Activated T-helper 1 cell treated with anti-CD3 and anti-CD28 coated beads, Interleukin-12 subunit alpha, Interleukin-12 subunit beta, Interleukin-2, Interleukin-4 antibody, amounts not matched to agents 30 ng/mL and 10 ng/mL and 1 ng/mL, durations not matched to agents 14 hours and 24 hours and 36 hours (primary cell): ENCODE measurements around the gene PHYKPL. TPM values are rescaled to one million over a fixed set of nuclear protein-coding genes. Genes with fewer than 3 reads are reported as not detected.

ENCODE experiments used
- DNase-seq: peaks from one replicate; pipeline ENCODE4 v3.0.0; 2021; ENCODE audit warnings: low spot score
- H3K27ac Mint-ChIP-seq: one replicate; pipeline ENCODE4 v1.8.0; 2021; ENCODE audit warnings: mild to moderate bottlenecking, mixed read lengths
- H3K27me3 Mint-ChIP-seq: one replicate; pipeline ENCODE4 v1.8.0; 2022; ENCODE audit warnings: mild to moderate bottlenecking, moderate library complexity, mixed read lengths; ENCODE audit not compliant: insufficient read depth
- H3K36me3 Mint-ChIP-seq: one replicate; pipeline ENCODE4 v1.8.0; 2021; ENCODE audit warnings: low read depth, mixed read lengths
- H3K4me1 Mint-ChIP-seq: one replicate; pipeline ENCODE4 v1.8.0; 2021; ENCODE audit warnings: low read depth, mixed read lengths
- H3K4me3 Mint-ChIP-seq: one replicate; pipeline ENCODE4 v1.8.0; 2021; ENCODE audit warnings: mild to moderate bottlenecking, moderate library complexity, mixed read lengths
- H3K9me3 Mint-ChIP-seq: one replicate; pipeline ENCODE4 v1.8.0; 2021; ENCODE audit warnings: mixed read lengths
- intact Hi-C: fragments of 100-400 bp; cut with micrococcal nuclease; formaldehyde crosslinking; loops from one replicate; pipeline ENCODE4 v1.15.1; 2024
- total RNA-seq: library from RNA; stranded (reverse); gene quantifications from 2 replicates; pipeline ENCODE4 v1.2.3, GENCODE V29; 2022

PHYKPL gene
- total RNA-seq, 1 donor from 2014 or later: 84.4 TPM

- peak overlapping the region; percentile 20 for H3K27ac Mint-ChIP-seq
Measured at GRCh38 chr5:178223828-178224335, 8.7 kb downstream of the PHYKPL start.

GRCh38 chr5:178223196-178223773 lies 9.3 kb downstream of the PHYKPL start:
- intact Hi-C loops: no loop called here
- Mint-ChIP-seq H3K27me3 (no peaks in the 10 kb centered on the region), H3K27ac (peak overlapping the region; percentile 67), H3K9me3 (no peaks in the 10 kb centered on the region), H3K4me3 (no peak overlapping the region), H3K4me1 (peaks cover 40% of the 10 kb centered on the region), H3K36me3 (peaks cover 57% of the 10 kb centered on the region)
- DNase-seq: no peak

More at GRCh38 chr5:178223828-178224335, 8.7 kb downstream of the PHYKPL start:
- H3K4me3 Mint-ChIP-seq: no peak overlapping the region
- intact Hi-C loops: no loop called here
- no peak for DNase-seq
- peaks cover 40% of the 10 kb centered on the region for H3K4me1 Mint-ChIP-seq
- H3K9me3 Mint-ChIP-seq: no peaks in the 10 kb centered on the region
- H3K36me3 Mint-ChIP-seq: peaks cover 54% of the 10 kb centered on the region
- no peaks in the 10 kb centered on the region for H3K27me3 Mint-ChIP-seq

- H3K27ac Mint-ChIP-seq: no peak overlapping the region
- H3K4me1 Mint-ChIP-seq: peaks cover 30% of the 10 kb centered on the region
- H3K27me3 Mint-ChIP-seq: no peaks in the 10 kb centered on the region
Measured at GRCh38 chr5:178222292-178222691, 10.3 kb downstream of the PHYKPL start.

GRCh38 chr5:178221853-178222252 lies 10.7 kb downstream of the PHYKPL start:
- no peak overlapping the region for H3K4me3 Mint-ChIP-seq
- H3K9me3 Mint-ChIP-seq: no peaks in the 10 kb centered on the region
- H3K4me1 Mint-ChIP-seq: peaks cover 26% of the 10 kb centered on the region
- peaks cover 45% of the 10 kb centered on the region for H3K36me3 Mint-ChIP-seq
- intact Hi-C loops: no loop called here
- peak overlapping the region; percentile 79 for H3K27ac Mint-ChIP-seq
- no peak for DNase-seq
- no peaks in the 10 kb centered on the region for H3K27me3 Mint-ChIP-seq

More at GRCh38 chr5:178222292-178222691, 10.3 kb downstream of the PHYKPL start:
- no peak for DNase-seq
- H3K36me3 Mint-ChIP-seq: peaks cover 49% of the 10 kb centered on the region
- H3K9me3 Mint-ChIP-seq: no peaks in the 10 kb centered on the region
- H3K4me3 Mint-ChIP-seq: no peak overlapping the region
- intact Hi-C loops: no loop called here

GRCh38 chr5:178221282-178221681 lies 11.3 kb downstream of the PHYKPL start:
- intact Hi-C loops: no loop called here
- Mint-ChIP-seq H3K9me3 (no peaks in the 10 kb centered on the region), H3K27ac (peak overlapping the region; percentile 79), H3K4me1 (peaks cover 25% of the 10 kb centered on the region), H3K36me3 (peaks cover 45% of the 10 kb centered on the region), H3K4me3 (no peak overlapping the region), H3K27me3 (no peaks in the 10 kb centered on the region)
- DNase-seq: no peak

- no peak for DNase-seq
- intact Hi-C loops: no loop called here
- H3K4me3 Mint-ChIP-seq: no peak overlapping the region
- peaks cover 43% of the 10 kb centered on the region for H3K36me3 Mint-ChIP-seq
- peaks cover 32% of the 10 kb centered on the region for H3K4me1 Mint-ChIP-seq
- H3K9me3 Mint-ChIP-seq: no peaks in the 10 kb centered on the region
- no peak overlapping the region for H3K27ac Mint-ChIP-seq
- H3K27me3 Mint-ChIP-seq: no peaks in the 10 kb centered on the region
Measured at GRCh38 chr5:178218827-178219226, 13.8 kb downstream of the PHYKPL start.

- Mint-ChIP-seq H3K9me3 (no peaks in the 10 kb centered on the region), H3K4me1 (peaks cover 37% of the 10 kb centered on the region), H3K36me3 (peaks cover 42% of the 10 kb centered on the region), H3K27ac (no peak overlapping the region), H3K4me3 (no peak overlapping the region), H3K27me3 (no peaks in the 10 kb centered on the region)
- no peak for DNase-seq
- intact Hi-C loops: no loop called here
Measured at GRCh38 chr5:178218237-178218776, 14.3 kb downstream of the PHYKPL start.

GRCh38 chr5:178216779-178217178 lies 15.8 kb downstream of the PHYKPL start:
- Mint-ChIP-seq H3K36me3 (peaks cover 50% of the 10 kb centered on the region), H3K9me3 (no peaks in the 10 kb centered on the region), H3K4me3 (no peak overlapping the region), H3K27me3 (no peaks in the 10 kb centered on the region), H3K27ac (no peak overlapping the region), H3K4me1 (peaks cover 34% of the 10 kb centered on the region)
- DNase-seq: no peak
- intact Hi-C loops: no loop called here

GRCh38 chr5:178216088-178216534 lies 16.5 kb downstream of the PHYKPL start:
- Mint-ChIP-seq H3K27ac (peak overlapping the region; percentile 41), H3K4me3 (no peak overlapping the region), H3K36me3 (peaks cover 49% of the 10 kb centered on the region), H3K27me3 (no peaks in the 10 kb centered on the region), H3K9me3 (no peaks in the 10 kb centered on the region), H3K4me1 (peaks cover 28% of the 10 kb centered on the region)
- DNase-seq: no peak
- intact Hi-C loops: no loop called here

- peaks cover 22% of the 10 kb centered on the region for H3K4me1 Mint-ChIP-seq
- H3K27me3 Mint-ChIP-seq: no peaks in the 10 kb centered on the region
- H3K36me3 Mint-ChIP-seq: peaks cover 52% of the 10 kb centered on the region
- no peak for DNase-seq
- no peak overlapping the region for H3K4me3 Mint-ChIP-seq
- no peak overlapping the region for H3K27ac Mint-ChIP-seq
- intact Hi-C loops: no loop called here
- no peaks in the 10 kb centered on the region for H3K9me3 Mint-ChIP-seq
Measured at GRCh38 chr5:178215280-178216002, 17.2 kb downstream of the PHYKPL start.

GRCh38 chr5:178214160-178214803 lies 18.3 kb downstream of the PHYKPL start:
- H3K4me3 Mint-ChIP-seq: no peak overlapping the region
- DNase-seq: no peak
- no peaks in the 10 kb centered on the region for H3K9me3 Mint-ChIP-seq
- no peak overlapping the region for H3K27ac Mint-ChIP-seq
- H3K27me3 Mint-ChIP-seq: no peaks in the 10 kb centered on the region
- peaks cover 61% of the 10 kb centered on the region for H3K36me3 Mint-ChIP-seq
- H3K4me1 Mint-ChIP-seq: peaks cover 32% of the 10 kb centered on the region
- intact Hi-C loops: no loop called here

- Mint-ChIP-seq H3K4me1 (peaks cover 37% of the 10 kb centered on the region), H3K27me3 (no peaks in the 10 kb centered on the region), H3K9me3 (no peaks in the 10 kb centered on the region), H3K36me3 (peaks cover 63% of the 10 kb centered on the region), H3K27ac (no peak overlapping the region), H3K4me3 (no peak overlapping the region)
- no peak for DNase-seq
- intact Hi-C loops: no loop called here
Measured at GRCh38 chr5:178213748-178214151, 18.9 kb downstream of the PHYKPL start.

- intact Hi-C loops: no loop called here
- Mint-ChIP-seq H3K9me3 (no peaks in the 10 kb centered on the region), H3K36me3 (peaks cover 60% of the 10 kb centered on the region), H3K27me3 (no peaks in the 10 kb centered on the region), H3K4me1 (peaks cover 39% of the 10 kb centered on the region), H3K27ac (no peak overlapping the region), H3K4me3 (no peak overlapping the region)
- no peak for DNase-seq
Measured at GRCh38 chr5:178213003-178213461, 19.6 kb downstream of the PHYKPL start.
